ENCODE results near the gene INPP5A.

GRCh38 chr10:132776186-132776585 lies 238.6 kb downstream of the INPP5A start:
- TF ChIP-seq CTCF (IDR thresholded peaks at IDR 0.05), result no peak
- no peak for TF ChIP-seq POLR2A (IDR thresholded peaks at IDR 0.05)

All from upper lobe of left lung (tissue), 4 donors.